C4-2B (cell line): Measurements from ENCODE around the gene PPP4C.

ENCODE experiments used
- CTCF ChIP-seq: fragments of 450-650 bp; conservative IDR thresholded peaks from 2 replicates; pipeline ENCODE4 v1.5.1; 2017; ENCODE audit warnings: mild to moderate bottlenecking
- ZFX ChIP-seq: fragments of 450-650 bp; IDR thresholded peaks from 2 replicates; pipeline ENCODE4 v1.6.1; 2017

- TF ChIP-seq CTCF (no peak), ZFX (no peak)
Observed at GRCh38 chr16:30079480-30079879, 3.7 kb downstream of the PPP4C start.
